Stimulated activated CD4-positive, alpha-beta T cell treated with anti-CD3 and anti-CD28 coated beads, Interleukin-1b, Interleukin-23, amount 100 ng/mL, for 1 hour (primary cell): Measurements from ENCODE around the gene ELP5.

Experiments
- DNase-seq, 2 donors: peaks; one replicate each; pipeline ENCODE4 v3.0.0-alpha.2; 2020; ENCODE audit warnings: low read depth in 2 of 2

ELP5 gene

GRCh38 chr17:7252176-7253043 is at the start of gene ELP5:
Gene ELP5 (plus strand): TSS chr17:7252215. CDS start chr17:7252551, 336 bp downstream.
- DNase-seq: peak; percentile 59 to 68

GRCh38 chr17:7203391-7203790 is 48.6 kb upstream of the ELP5 start:
- no peak for DNase-seq

GRCh38 chr17:7204336-7204735 is 47.7 kb upstream of the ELP5 start:
- DNase-seq: no peak

GRCh38 chr17:7204828-7205461 is 47.1 kb upstream of the ELP5 start:
- peak; percentile 76 to 87 for DNase-seq

- no peak for DNase-seq
These were observed 46.5 kb upstream of the ELP5 start for GRCh38 chr17:7205561-7205960.

GRCh38 chr17:7207120-7208001 is 44.7 kb upstream of the ELP5 start:
- DNase-seq: no peak

GRCh38 chr17:7208027-7208571 is 43.9 kb upstream of the ELP5 start:
- DNase-seq: no peak

- DNase-seq: no peak
These were observed 43.1 kb upstream of the ELP5 start for GRCh38 chr17:7208754-7209460.

GRCh38 chr17:7211491-7212273 is 40.3 kb upstream of the ELP5 start:
- DNase-seq: no peak

GRCh38 chr17:7213895-7214299 is 38.1 kb upstream of the ELP5 start:
- no peak for DNase-seq

GRCh38 chr17:7214300-7215135 is 37.5 kb upstream of the ELP5 start:
- peak; percentile 97 to 98 for DNase-seq

- DNase-seq: no peak
These were observed 36.8 kb upstream of the ELP5 start for GRCh38 chr17:7215136-7215638.

GRCh38 chr17:7215652-7216180 is 36.3 kb upstream of the ELP5 start:
- DNase-seq: no peak

- DNase-seq: no peak
These were observed 35.5 kb upstream of the ELP5 start for GRCh38 chr17:7216242-7217112.

GRCh38 chr17:7217113-7217987 is 34.7 kb upstream of the ELP5 start:
- DNase-seq: no peak

- no peak for DNase-seq
These were observed 33.8 kb upstream of the ELP5 start for GRCh38 chr17:7218166-7218565.

GRCh38 chr17:7218758-7219157 is 33.3 kb upstream of the ELP5 start:
- no peak for DNase-seq
